HCT116 (cell line): ENCODE results near the gene NFIB.

ENCODE experiments used
- CEBPB ChIP-seq: IDR thresholded peaks from 2 replicates; pipeline ENCODE4 v1.6.1; 2012; ENCODE audit warnings: low read depth
- EZH2 ChIP-seq: fragments of 200-600 bp; sonication (generic); IDR thresholded peaks from 2 replicates; pipeline ENCODE4 v1.6.1; 2017; ENCODE audit warnings: antibody characterized with exemption, mixed run types
- JUND ChIP-seq: IDR thresholded peaks from 2 replicates; pipeline ENCODE4 v1.6.1; 2012
- POLR2A ChIP-seq: IDR thresholded peaks from 2 replicates; pipeline ENCODE4 v1.7.0; 2011; ENCODE audit warnings: borderline replicate concordance; ENCODE audit not compliant: insufficient read depth, insufficient read length; ENCODE audit errors: extremely low read depth
- POLR2AphosphoS5 ChIP-seq: IDR thresholded peaks from 2 replicates; pipeline ENCODE4 v1.6.1; 2011; ENCODE audit warnings: mild to moderate bottlenecking, low read depth, low read length, moderate library complexity
- SRF ChIP-seq: IDR thresholded peaks from 2 replicates; pipeline ENCODE4 v1.6.1; 2012; ENCODE audit warnings: low read depth
- TF ChIP-seq, protein P1 (sequence below), 3 experiments: fragments of 200-600 bp in 1 of 3; sonication (generic) in 1 of 3; IDR thresholded peaks in 2 of 3; conservative IDR thresholded peaks in 1 of 3; 2 replicates each; pipeline ENCODE4 v1.5.1; 2012 to 2017; ENCODE audit warnings: low read depth in 2 of 3, low read length in 2 of 3, antibody characterized with exemption in 1 of 3, borderline replicate concordance in 1 of 3, control low read depth in 1 of 3, mild to moderate bottlenecking in 1 of 3, mixed read lengths in 1 of 3, mixed run types in 1 of 3, moderate library complexity in 1 of 3; ENCODE audit not compliant: insufficient read depth in 1 of 3
- TF ChIP-seq, protein P2 (sequence below): IDR thresholded peaks from 2 replicates; pipeline ENCODE4 v1.6.1; 2012; ENCODE audit warnings: low read depth

DNA sequence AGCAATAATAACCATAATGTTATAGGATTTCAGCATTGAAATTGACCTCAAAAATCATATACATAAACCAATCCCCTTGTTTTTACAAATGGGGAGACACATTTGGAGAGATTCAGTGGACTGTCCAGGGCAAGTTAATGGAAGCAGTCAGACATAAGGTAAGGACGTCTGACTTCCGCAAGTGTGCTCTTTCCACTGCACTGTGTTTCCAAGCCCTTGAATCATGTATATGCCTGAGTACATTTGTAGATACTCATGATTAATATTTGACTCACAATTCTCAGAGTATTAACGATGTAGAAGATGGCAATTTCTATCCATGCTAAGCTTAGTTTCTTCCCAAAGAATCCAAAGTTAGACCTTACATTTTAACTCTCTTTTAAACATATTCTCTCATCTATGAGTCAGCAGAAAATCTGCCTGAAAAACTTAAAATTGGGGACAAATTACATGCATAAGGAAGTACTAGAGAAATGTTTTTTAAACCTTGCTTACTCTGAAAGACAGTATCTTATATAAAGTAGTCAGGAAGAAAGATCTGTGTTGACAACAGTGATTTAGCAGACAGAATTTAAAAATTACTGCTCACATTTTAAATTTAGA is 165.3 kb downstream of the NFIB start:
- no peak for TF ChIP-seq POLR2A
- no peak for TF ChIP-seq JUND
- TF ChIP-seq, protein P1, sequence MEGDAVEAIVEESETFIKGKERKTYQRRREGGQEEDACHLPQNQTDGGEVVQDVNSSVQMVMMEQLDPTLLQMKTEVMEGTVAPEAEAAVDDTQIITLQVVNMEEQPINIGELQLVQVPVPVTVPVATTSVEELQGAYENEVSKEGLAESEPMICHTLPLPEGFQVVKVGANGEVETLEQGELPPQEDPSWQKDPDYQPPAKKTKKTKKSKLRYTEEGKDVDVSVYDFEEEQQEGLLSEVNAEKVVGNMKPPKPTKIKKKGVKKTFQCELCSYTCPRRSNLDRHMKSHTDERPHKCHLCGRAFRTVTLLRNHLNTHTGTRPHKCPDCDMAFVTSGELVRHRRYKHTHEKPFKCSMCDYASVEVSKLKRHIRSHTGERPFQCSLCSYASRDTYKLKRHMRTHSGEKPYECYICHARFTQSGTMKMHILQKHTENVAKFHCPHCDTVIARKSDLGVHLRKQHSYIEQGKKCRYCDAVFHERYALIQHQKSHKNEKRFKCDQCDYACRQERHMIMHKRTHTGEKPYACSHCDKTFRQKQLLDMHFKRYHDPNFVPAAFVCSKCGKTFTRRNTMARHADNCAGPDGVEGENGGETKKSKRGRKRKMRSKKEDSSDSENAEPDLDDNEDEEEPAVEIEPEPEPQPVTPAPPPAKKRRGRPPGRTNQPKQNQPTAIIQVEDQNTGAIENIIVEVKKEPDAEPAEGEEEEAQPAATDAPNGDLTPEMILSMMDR (IDR thresholded peaks at IDR 0.05 in 2 of 3, conservative IDR thresholded peaks at IDR 0.05 in 1 of 3; ENCODE audit: borderline replicate concordance in 1 of 3, insufficient read depth in 1 of 3, low read depth in 2 of 3, low read length in 2 of 3): no peak
- TF ChIP-seq CEBPB: no peak
- TF ChIP-seq EZH2: no peak
- TF ChIP-seq POLR2AphosphoS5: no peak
- no peak for TF ChIP-seq SRF
- TF ChIP-seq, protein P2, sequence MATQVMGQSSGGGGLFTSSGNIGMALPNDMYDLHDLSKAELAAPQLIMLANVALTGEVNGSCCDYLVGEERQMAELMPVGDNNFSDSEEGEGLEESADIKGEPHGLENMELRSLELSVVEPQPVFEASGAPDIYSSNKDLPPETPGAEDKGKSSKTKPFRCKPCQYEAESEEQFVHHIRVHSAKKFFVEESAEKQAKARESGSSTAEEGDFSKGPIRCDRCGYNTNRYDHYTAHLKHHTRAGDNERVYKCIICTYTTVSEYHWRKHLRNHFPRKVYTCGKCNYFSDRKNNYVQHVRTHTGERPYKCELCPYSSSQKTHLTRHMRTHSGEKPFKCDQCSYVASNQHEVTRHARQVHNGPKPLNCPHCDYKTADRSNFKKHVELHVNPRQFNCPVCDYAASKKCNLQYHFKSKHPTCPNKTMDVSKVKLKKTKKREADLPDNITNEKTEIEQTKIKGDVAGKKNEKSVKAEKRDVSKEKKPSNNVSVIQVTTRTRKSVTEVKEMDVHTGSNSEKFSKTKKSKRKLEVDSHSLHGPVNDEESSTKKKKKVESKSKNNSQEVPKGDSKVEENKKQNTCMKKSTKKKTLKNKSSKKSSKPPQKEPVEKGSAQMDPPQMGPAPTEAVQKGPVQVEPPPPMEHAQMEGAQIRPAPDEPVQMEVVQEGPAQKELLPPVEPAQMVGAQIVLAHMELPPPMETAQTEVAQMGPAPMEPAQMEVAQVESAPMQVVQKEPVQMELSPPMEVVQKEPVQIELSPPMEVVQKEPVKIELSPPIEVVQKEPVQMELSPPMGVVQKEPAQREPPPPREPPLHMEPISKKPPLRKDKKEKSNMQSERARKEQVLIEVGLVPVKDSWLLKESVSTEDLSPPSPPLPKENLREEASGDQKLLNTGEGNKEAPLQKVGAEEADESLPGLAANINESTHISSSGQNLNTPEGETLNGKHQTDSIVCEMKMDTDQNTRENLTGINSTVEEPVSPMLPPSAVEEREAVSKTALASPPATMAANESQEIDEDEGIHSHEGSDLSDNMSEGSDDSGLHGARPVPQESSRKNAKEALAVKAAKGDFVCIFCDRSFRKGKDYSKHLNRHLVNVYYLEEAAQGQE: no peak
